HG03342 (cell line): ENCODE results near the gene SERPINB8.

ENCODE experiments used
- ATAC-seq: cut with Tn5 transposase; IDR thresholded peaks from one replicate; pipeline ENCODE4 v1.9.1; 2021; ENCODE audit warnings: mild to moderate bottlenecking, moderate library complexity; ENCODE audit not compliant: unreplicated experiment

SERPINB8 gene

GRCh38 chr18:63964908-63965307 is 5.0 kb upstream of the SERPINB8 start:
- ATAC-seq = no peak

- no peak for ATAC-seq
These were observed 4.1 kb upstream of the SERPINB8 start for GRCh38 chr18:63965716-63966330.

- peak; percentile 2 for ATAC-seq
These were observed 926 bp downstream of the SERPINB8 start for GRCh38 chr18:63970809-63971205.

GRCh38 chr18:63971320-63972001 is 1.6 kb downstream of the SERPINB8 start:
- ATAC-seq = no peak

GRCh38 chr18:63972002-63972376 is 2.1 kb downstream of the SERPINB8 start:
- ATAC-seq = no peak

- no peak for ATAC-seq
These were observed 5.1 kb downstream of the SERPINB8 start for GRCh38 chr18:63974991-63975390.

- no peak for ATAC-seq
These were observed 5.7 kb downstream of the SERPINB8 start for GRCh38 chr18:63975628-63976027.

- no peak for ATAC-seq
These were observed 7.2 kb downstream of the SERPINB8 start for GRCh38 chr18:63977040-63977439.

GRCh38 chr18:63979409-63979920 is 9.6 kb downstream of the SERPINB8 start:
- peak; percentile 85 for ATAC-seq

- ATAC-seq = no peak
These were observed 10.1 kb downstream of the SERPINB8 start for GRCh38 chr18:63980027-63980426.

- no peak for ATAC-seq
These were observed 11.1 kb downstream of the SERPINB8 start for GRCh38 chr18:63980896-63981460.

- ATAC-seq = no peak
These were observed 11.8 kb downstream of the SERPINB8 start for GRCh38 chr18:63981719-63982118.

GRCh38 chr18:63982361-63982760 is 12.5 kb downstream of the SERPINB8 start:
- no peak for ATAC-seq

GRCh38 chr18:63986885-63987284 is 17.0 kb downstream of the SERPINB8 start:
- ATAC-seq = no peak

GRCh38 chr18:63987743-63988142 is 17.9 kb downstream of the SERPINB8 start:
- no peak for ATAC-seq

- ATAC-seq = no peak
These were observed 22.9 kb downstream of the SERPINB8 start for GRCh38 chr18:63992751-63993150.

GRCh38 chr18:63994783-63995399 is 25.0 kb downstream of the SERPINB8 start:
- ATAC-seq = peak; percentile 63

GRCh38 chr18:63997041-63997440 is 27.2 kb downstream of the SERPINB8 start:
- ATAC-seq = no peak

GRCh38 chr18:63997606-63998005 is 27.7 kb downstream of the SERPINB8 start:
- no peak for ATAC-seq

GRCh38 chr18:63999871-64000270 is 30.0 kb downstream of the SERPINB8 start:
- no peak for ATAC-seq

- no peak for ATAC-seq
These were observed 32.7 kb downstream of the SERPINB8 start for GRCh38 chr18:64002581-64002980.

- ATAC-seq = no peak
These were observed 39.4 kb downstream of the SERPINB8 start for GRCh38 chr18:64009305-64009704.
